Measurements from ENCODE around the gene ACRBP. TPM values are rescaled to one million over a fixed set of nuclear protein-coding genes. Genes with fewer than 3 reads are reported as not detected.
A peak's percentile ranks its signal among the peaks of the same experiment; 100 is the strongest.

Gene ACRBP
- total and polyA plus RNA-seq, 2 donors (not counting 1 experiment from before 2014, with no cell fraction given): 10.7 to 12.3 TPM

GRCh38 chr12:6688543-6688998 is 41.3 kb upstream of the ACRBP start:
- POLR2A ChIA-PET: interaction anchor here (0.6 to 2.7 kb wide), 14 partner anchors 23 to 311 kb away, joined by 4 to 51 read pairs (median 6); partner anchors contain the start of genes COPS7A, ING4, LPAR5 and MLF2

GRCh38 chr12:6685814-6686213 is 38.6 kb upstream of the ACRBP start:
- Histone ChIP-seq H3K9me3 (ENCODE audit: control extremely low read depth in 1 of 3, control insufficient read depth in 2 of 3, insufficient read depth in 1 of 3, low read length in 2 of 3) (no peaks in the 10 kb centered on the region), H3K27ac (ENCODE audit: low read length in 2 of 2) (peak overlapping the region in 1 of 2 donors; percentile 91), H3K27me3 (replicated peaks in 1 of 4; ENCODE audit: control extremely low read depth in 1 of 4, control insufficient read depth in 3 of 4, insufficient read depth in 4 of 4, low read length in 3 of 4) (no peaks in the 10 kb centered on the region), H3K4me1 (ENCODE audit: control insufficient read depth in 2 of 2, insufficient read depth in 2 of 2, low read length in 2 of 2) (peaks cover 29% of the 10 kb centered on the region in 2 donors), H4K20me1 (ENCODE audit: control insufficient read depth, insufficient read depth, low read length, poor library complexity, severe bottlenecking) (peaks cover 28% of the 10 kb centered on the region), H3K79me2 (ENCODE audit: control insufficient read depth, insufficient read depth, low read length) (peaks cover 95% of the 10 kb centered on the region), H2AFZ (ENCODE audit: insufficient read depth, low read depth, low read length, poor library complexity, severe bottlenecking) (no peak overlapping the region), H3K9ac (ENCODE audit: low read length) (no peak overlapping the region), H3K36me3 (replicated peaks in 1 of 2; ENCODE audit: control extremely low read depth in 1 of 2, control insufficient read depth in 1 of 2, extremely low read depth in 1 of 2, insufficient read depth in 2 of 2, low read length in 1 of 2) (peaks cover 0 to 36% of the 10 kb centered on the region in 2 experiments), H3K4me2 (replicated peaks; ENCODE audit: low read depth, low read length, poor library complexity, severe bottlenecking) (no peak overlapping the region), H3K4me3 (ENCODE audit: control extremely low read depth in 1 of 5, extremely low read depth in 1 of 5, insufficient read depth in 1 of 5, low read depth in 2 of 5, low read length in 4 of 5) (no peak overlapping the region)
- ChIA-PET POLR2A (interaction anchor here (0.6 to 1.0 kb wide), 4 partner anchors 17 to 81 kb away, joined by 3 to 11 read pairs (median 6); no protein-coding TSS in a partner anchor), CTCF (interaction anchor here (0.6 to 3.7 kb wide), 10 partner anchors 13 to 221 kb away, joined by 3 to 19 read pairs (median 4); no protein-coding TSS in a partner anchor)
- DNase-seq: no peak
- Mint-ChIP-seq H3K27me3 (no peaks in the 10 kb centered on the region), H3K4me1 (peaks cover 56% of the 10 kb centered on the region), H3K27ac (no peak overlapping the region), H3K4me3 (no peak overlapping the region), H3K9me3 (ENCODE audit: insufficient read depth) (no peaks in the 10 kb centered on the region)
- intact Hi-C loops (cut with micrococcal nuclease): no loop called here
- WGBS (ENCODE audit: insufficient coverage): no CpG with 5 or more reads among the region's 3 CpGs
- TF ChIP-seq, protein P1, sequence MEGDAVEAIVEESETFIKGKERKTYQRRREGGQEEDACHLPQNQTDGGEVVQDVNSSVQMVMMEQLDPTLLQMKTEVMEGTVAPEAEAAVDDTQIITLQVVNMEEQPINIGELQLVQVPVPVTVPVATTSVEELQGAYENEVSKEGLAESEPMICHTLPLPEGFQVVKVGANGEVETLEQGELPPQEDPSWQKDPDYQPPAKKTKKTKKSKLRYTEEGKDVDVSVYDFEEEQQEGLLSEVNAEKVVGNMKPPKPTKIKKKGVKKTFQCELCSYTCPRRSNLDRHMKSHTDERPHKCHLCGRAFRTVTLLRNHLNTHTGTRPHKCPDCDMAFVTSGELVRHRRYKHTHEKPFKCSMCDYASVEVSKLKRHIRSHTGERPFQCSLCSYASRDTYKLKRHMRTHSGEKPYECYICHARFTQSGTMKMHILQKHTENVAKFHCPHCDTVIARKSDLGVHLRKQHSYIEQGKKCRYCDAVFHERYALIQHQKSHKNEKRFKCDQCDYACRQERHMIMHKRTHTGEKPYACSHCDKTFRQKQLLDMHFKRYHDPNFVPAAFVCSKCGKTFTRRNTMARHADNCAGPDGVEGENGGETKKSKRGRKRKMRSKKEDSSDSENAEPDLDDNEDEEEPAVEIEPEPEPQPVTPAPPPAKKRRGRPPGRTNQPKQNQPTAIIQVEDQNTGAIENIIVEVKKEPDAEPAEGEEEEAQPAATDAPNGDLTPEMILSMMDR (IDR thresholded peaks at IDR 0.05): no peak
- no peak for TF ChIP-seq EZH2 (IDR thresholded peaks at IDR 0.05; ENCODE audit: borderline replicate concordance, insufficient read depth, low read depth, low read length, poor library complexity, severe bottlenecking)
- no peak for ATAC-seq (ENCODE audit: low read depth)

More at GRCh38 chr12:6688543-6688998, 41.3 kb upstream of the ACRBP start:
- Histone ChIP-seq H3K79me2 (ENCODE audit: control insufficient read depth, insufficient read depth, low read length) (peaks cover 77% of the 10 kb centered on the region), H3K4me2 (replicated peaks; ENCODE audit: low read depth, low read length, poor library complexity, severe bottlenecking) (peak overlapping the region; percentile 97), H3K9ac (ENCODE audit: low read length) (peak overlapping the region; percentile 93), H3K4me3 (ENCODE audit: control extremely low read depth in 1 of 5, extremely low read depth in 1 of 5, insufficient read depth in 1 of 5, low read depth in 2 of 5, low read length in 4 of 5) (peak overlapping the region; percentile 9 to 93 (median 70)), H2AFZ (ENCODE audit: insufficient read depth, low read depth, low read length, poor library complexity, severe bottlenecking) (peak overlapping the region; percentile 92), H3K27ac (ENCODE audit: low read length in 2 of 2) (peak overlapping the region; percentile 75 to 91), H3K9me3 (ENCODE audit: control extremely low read depth in 1 of 3, control insufficient read depth in 2 of 3, insufficient read depth in 1 of 3, low read length in 2 of 3) (no peaks in the 10 kb centered on the region), H3K36me3 (replicated peaks in 1 of 2; ENCODE audit: control extremely low read depth in 1 of 2, control insufficient read depth in 1 of 2, extremely low read depth in 1 of 2, insufficient read depth in 2 of 2, low read length in 1 of 2) (peaks cover 0 to 24% of the 10 kb centered on the region in 2 experiments), H3K27me3 (replicated peaks in 1 of 4; ENCODE audit: control extremely low read depth in 1 of 4, control insufficient read depth in 3 of 4, insufficient read depth in 4 of 4, low read length in 3 of 4) (no peaks in the 10 kb centered on the region), H4K20me1 (ENCODE audit: control insufficient read depth, insufficient read depth, low read length, poor library complexity, severe bottlenecking) (peaks cover 12% of the 10 kb centered on the region), H3K4me1 (ENCODE audit: control insufficient read depth in 2 of 2, insufficient read depth in 2 of 2, low read length in 2 of 2) (peaks cover 29% of the 10 kb centered on the region in 2 donors)
- Mint-ChIP-seq H3K4me1 (peaks cover 55% of the 10 kb centered on the region), H3K9me3 (ENCODE audit: insufficient read depth) (no peaks in the 10 kb centered on the region), H3K27ac (peak overlapping the region; percentile 97), H3K27me3 (no peaks in the 10 kb centered on the region), H3K4me3 (peak overlapping the region; percentile 94)
- WGBS (ENCODE audit: insufficient coverage): 0% methylated on average over 7 of the region's 13 CpGs
- ATAC-seq (ENCODE audit: low read depth) (peak; percentile 6), DNase-seq (no peak)
- intact Hi-C loops (cut with micrococcal nuclease): loop anchor here (2.0 kb wide), 2 partner anchors 56 to 90 kb away; no protein-coding TSS in a partner anchor
- TF ChIP-seq EZH2 (IDR thresholded peaks at IDR 0.05; ENCODE audit: borderline replicate concordance, insufficient read depth, low read depth, low read length, poor library complexity, severe bottlenecking): no peak
- TF ChIP-seq, protein P1 (IDR thresholded peaks at IDR 0.05): no peak
- CTCF ChIA-PET: interaction anchor here (0.6 to 2.4 kb wide), 16 partner anchors 10 to 281 kb away, joined by 3 to 34 read pairs (median 6); partner anchors contain the start of genes COPS7A, ING4, LPAR5 and MLF2

All from B cell (primary cell).